SK-N-SH (cell line): ENCODE results near the gene TMEM254. TPM values are rescaled to one million over a fixed set of nuclear protein-coding genes. Genes with fewer than 3 reads are reported as not detected.

Experiments used
- CTCF ChIA-PET: fragments of 300-600, 350-600 bp; formaldehyde crosslinking; extraction: SDS; loops from one replicate; lab custom pipeline; 2021; lab: Yijun Ruan, JAX
- POLR2A ChIA-PET: fragments of 350-600 bp; sonication (Branson Sonifier 250); formaldehyde crosslinking; extraction: SDS; loops from one replicate; lab custom pipeline; 2020; ENCODE audit warnings: antibody characterized with exemption, inconsistent platforms; lab: Yijun Ruan, JAX
- DNase-seq: peaks from one replicate; pipeline ENCODE4 v3.0.0; 2012
- H2AFZ ChIP-seq: fragments of 200-600 bp; sonication (generic); 2 replicates; pipeline ENCODE4 v1.8.1; 2016; ENCODE audit warnings: antibody characterized with exemption, mild to moderate bottlenecking, low read depth
- H3F3A ChIP-seq: fragments of 200-600 bp; sonication (generic); replicated peaks from 2 replicates; pipeline ENCODE3; 2016; ENCODE audit warnings: antibody characterized with exemption, mild to moderate bottlenecking; ENCODE audit not compliant: insufficient read depth
- H3K27ac ChIP-seq, 2 experiments: fragments of 200-500 bp in 1 of 2; fragments of 200-600 bp in 1 of 2; sonication (Bioruptor generic) in 1 of 2; sonication (generic), shearing (Covaris generic) in 1 of 2; 2 replicates each; pipeline versions ENCODE4 v1.5.1 to v1.6.1; 2014 to 2016; ENCODE audit warnings: low read depth in 2 of 2, inconsistent platforms in 1 of 2, low read length in 1 of 2, mild to moderate bottlenecking in 1 of 2, mixed read lengths in 1 of 2
- H3K27me3 ChIP-seq: fragments of 200-600 bp; sonication (generic), shearing (Covaris generic); 2 replicates; pipeline ENCODE4 v1.6.1; 2016; ENCODE audit warnings: mixed run types; ENCODE audit not compliant: insufficient read depth
- H3K36me3 ChIP-seq, 2 experiments: fragments of 200-500 bp in 1 of 2; fragments of 200-600 bp in 1 of 2; sonication (Bioruptor generic) in 1 of 2; sonication (generic) in 1 of 2; replicated peaks in 1 of 2; 2 replicates each; pipeline versions ENCODE3 to v1.5.1; 2014 to 2016; ENCODE audit warnings: low read length in 1 of 2, mild to moderate bottlenecking in 1 of 2; ENCODE audit not compliant: insufficient read depth in 2 of 2, control insufficient read depth in 1 of 2
- H3K4me1 ChIP-seq, 2 experiments: fragments of 200-500 bp in 1 of 2; fragments of 200-600 bp in 1 of 2; sonication (Bioruptor generic) in 1 of 2; sonication (generic), shearing (Covaris generic) in 1 of 2; 2 replicates each; pipeline versions ENCODE4 v1.5.1 to v1.6.1; 2014 to 2016; ENCODE audit warnings: low read depth in 1 of 2, low read length in 1 of 2, mixed run types in 1 of 2; ENCODE audit not compliant: insufficient read depth in 2 of 2, control insufficient read depth in 1 of 2
- H3K4me2 ChIP-seq: fragments of 200-600 bp; sonication (generic), shearing (Covaris generic); 2 replicates; pipeline ENCODE4 v1.6.1; 2017; ENCODE audit warnings: mixed run types
- H3K4me3 ChIP-seq, 2 experiments: fragments of 200-500 bp in 1 of 2; fragments of 200-600 bp in 1 of 2; sonication (Bioruptor generic) in 1 of 2; sonication (generic), shearing (Covaris generic) in 1 of 2; 2 replicates each; pipeline versions ENCODE4 v1.5.1 to v1.8.1; 2014 to 2016; ENCODE audit warnings: low read depth in 2 of 2, inconsistent platforms in 1 of 2, low read length in 1 of 2, mild to moderate bottlenecking in 1 of 2, mixed read lengths in 1 of 2, moderate library complexity in 1 of 2
- H3K79me2 ChIP-seq: fragments of 200-600 bp; sonication (generic); 2 replicates; pipeline ENCODE4 v1.8.1; 2017; ENCODE audit warnings: mild to moderate bottlenecking; ENCODE audit not compliant: insufficient read depth
- H3K9ac ChIP-seq: fragments of 200-600 bp; sonication (generic); 2 replicates; pipeline ENCODE4 v1.6.1; 2017; ENCODE audit warnings: mixed run types
- H3K9me2 ChIP-seq: fragments of 200-600 bp; sonication (generic); 2 replicates; pipeline ENCODE4 v1.6.1; 2017; ENCODE audit warnings: mixed run types
- H3K9me3 ChIP-seq: fragments of 200-600 bp; sonication (generic); 2 replicates; pipeline ENCODE4 v1.6.1; 2017; ENCODE audit warnings: mixed run types, mild to moderate bottlenecking, moderate library complexity
- H4K20me1 ChIP-seq: fragments of 200-600 bp; sonication (generic); 2 replicates; pipeline ENCODE4 v1.6.1; 2017; ENCODE audit warnings: mild to moderate bottlenecking, mixed run types; ENCODE audit not compliant: insufficient read depth
- CHD2 ChIP-seq: fragments of 150-350 bp; IDR thresholded peaks from 2 replicates; pipeline ENCODE4 v1.6.1; 2018; ENCODE audit warnings: low read length; ENCODE audit not compliant: partially characterized antibody
- ELF1 ChIP-seq: IDR thresholded peaks from 2 replicates; pipeline ENCODE4 v1.4.0; 2012
- EP300 ChIP-seq, 2 experiments: IDR thresholded peaks; 2 replicates each; pipeline versions ENCODE4 v1.4.0 to v1.6.1; 2012; ENCODE audit warnings: borderline replicate concordance in 1 of 2, low read depth in 1 of 2, low read length in 1 of 2
- EZH2phosphoT487 ChIP-seq: fragments of 200-600 bp; sonication (generic); IDR thresholded peaks from 2 replicates; pipeline ENCODE4 v1.6.1; 2017; ENCODE audit warnings: low read depth, mixed run types, mild to moderate bottlenecking, antibody characterized with exemption, moderate library complexity, borderline replicate concordance
- FOSL2 ChIP-seq: IDR thresholded peaks from 2 replicates; pipeline ENCODE4 v1.4.0; 2012; ENCODE audit warnings: low read depth, mild to moderate bottlenecking, moderate library complexity, borderline replicate concordance
- FOXJ3 ChIP-seq: sonication (generic); formaldehyde crosslinking; IDR thresholded peaks from 2 replicates; pipeline ENCODE4 v1.5.1; 2020; ENCODE audit warnings: mild to moderate bottlenecking, missing genetic modification reagents
- FOXM1 ChIP-seq: IDR thresholded peaks from 2 replicates; pipeline ENCODE4 v1.4.0; 2012; ENCODE audit warnings: low read depth, mild to moderate bottlenecking
- GATA2 ChIP-seq: sonication (generic); formaldehyde crosslinking; IDR thresholded peaks from 2 replicates; pipeline ENCODE4 v1.5.0; 2020; ENCODE audit warnings: mild to moderate bottlenecking, missing genetic modification reagents
- JUND ChIP-seq: IDR thresholded peaks from 2 replicates; pipeline ENCODE4 v1.4.0; 2012
- MEF2A ChIP-seq: IDR thresholded peaks from 2 replicates; pipeline ENCODE4 v1.4.0; 2012; ENCODE audit warnings: low read depth, borderline replicate concordance
- NFIC ChIP-seq: IDR thresholded peaks from 2 replicates; pipeline ENCODE4 v1.4.0; 2012; ENCODE audit warnings: borderline replicate concordance
- RAD21 ChIP-seq: IDR thresholded peaks from 2 replicates; pipeline ENCODE4 v1.6.1; 2012; ENCODE audit warnings: mild to moderate bottlenecking, low read length
- RCOR1 ChIP-seq: fragments of 150-350 bp; IDR thresholded peaks from 2 replicates; pipeline ENCODE4 v1.6.1; 2017; ENCODE audit warnings: antibody characterized with exemption, low read length
- REST ChIP-seq: IDR thresholded peaks from 2 replicates; pipeline ENCODE4 v1.6.1; 2012; ENCODE audit warnings: mild to moderate bottlenecking, low read depth, low read length, moderate library complexity
- RFX5 ChIP-seq: IDR thresholded peaks from 2 replicates; pipeline ENCODE4 v1.6.1; 2012; ENCODE audit warnings: mild to moderate bottlenecking, improper control_type of control experiment, low read length
- SIN3A ChIP-seq: IDR thresholded peaks from 2 replicates; pipeline ENCODE4 v1.6.1; 2012; ENCODE audit warnings: low read depth, mild to moderate bottlenecking, low read length, moderate library complexity, borderline replicate concordance
- SMC3 ChIP-seq: IDR thresholded peaks from 2 replicates; pipeline ENCODE4 v1.6.1; 2012; ENCODE audit warnings: low read depth, low read length, improper control_type of control experiment
- TAF1 ChIP-seq: IDR thresholded peaks from 2 replicates; pipeline ENCODE4 v1.6.1; 2012; ENCODE audit warnings: low read depth, mild to moderate bottlenecking, low read length, moderate library complexity, borderline replicate concordance
- TCF12 ChIP-seq: IDR thresholded peaks from 2 replicates; pipeline ENCODE4 v1.4.0; 2012
- TEAD4 ChIP-seq: IDR thresholded peaks from 2 replicates; pipeline ENCODE4 v1.4.0; 2012; ENCODE audit warnings: mild to moderate bottlenecking, borderline replicate concordance; ENCODE audit not compliant: insufficient read depth
- USF1 ChIP-seq: IDR thresholded peaks from 2 replicates; pipeline ENCODE4 v1.4.0; 2012; ENCODE audit warnings: low read depth, borderline replicate concordance
- USF2 ChIP-seq: fragments of 150-350 bp; IDR thresholded peaks from 2 replicates; pipeline ENCODE4 v1.6.1; 2017; ENCODE audit warnings: antibody characterized with exemption, low read length, low read depth, borderline replicate concordance
- YY1 ChIP-seq: IDR thresholded peaks from 2 replicates; pipeline ENCODE4 v1.4.0; 2012; ENCODE audit warnings: low read depth, mild to moderate bottlenecking
- WGBS: methylation state at CpG from one replicate; pipeline ENCODE4 v1.1.6; 2017; ENCODE audit warnings: low lambda C conversion rate; 5-methylcytosine and 5-hydroxymethylcytosine counted together
- polyA plus RNA-seq, 3 experiments: library from polyadenylated mRNA; depleted of rRNA; stranded (reverse); fragments of >200 nt; gene quantifications; 2 replicates each; pipeline ENCODE4 v1.2.3, GENCODE V29; 2012

The TMEM254 gene
- polyA plus RNA-seq, 1 of the 3 experiments (the other 2 are of a cell fraction) = 20.5 TPM

GRCh38 chr10:80126876-80127275 lies 48.4 kb downstream of the TMEM254 start:
- 77% methylated on average over 2 of the region's 4 CpGs for WGBS

GRCh38 chr10:80131499-80131901 lies 53.0 kb downstream of the TMEM254 start:
- Histone ChIP-seq H3K27ac (no peak overlapping the region), H3K4me2 (no peak overlapping the region), H3K36me3 (no peaks in the 10 kb centered on the region), H3K9me2 (no peaks in the 10 kb centered on the region), H3K4me3 (no peak overlapping the region), H3K4me1 (no peaks in the 10 kb centered on the region; a peak in 1 of 4 replicates), H3K9me3 (no peaks in the 10 kb centered on the region), H2AFZ (no peak overlapping the region), H4K20me1 (no peaks in the 10 kb centered on the region), H3F3A (peaks cover 2% of the 10 kb centered on the region), H3K79me2 (no peaks in the 10 kb centered on the region), H3K9ac (no peak overlapping the region), H3K27me3 (peaks cover 23% of the 10 kb centered on the region; the same call in 1 of the 2 replicates)
- no peak for TF ChIP-seq USF2
- no peak for TF ChIP-seq JUND
- no peak for TF ChIP-seq RFX5
- TF ChIP-seq EZH2phosphoT487 = no peak
- no peak for TF ChIP-seq USF1
- no peak for TF ChIP-seq ELF1
- no peak for TF ChIP-seq RAD21
- TF ChIP-seq SMC3 = no peak
- no peak for TF ChIP-seq SIN3A
- no peak for TF ChIP-seq FOXM1
- ChIA-PET CTCF (interaction anchor here (1.1 to 2.9 kb wide), 2 partner anchors 9 to 12 kb away, joined by 4 to 16 read pairs; no protein-coding TSS in a partner anchor), POLR2A (no interaction called here)
- no peak for DNase-seq
- WGBS = 86% methylated on average over 6 of the region's 6 CpGs

More at GRCh38 chr10:80126876-80127275, 48.4 kb downstream of the TMEM254 start:
- TF ChIP-seq REST (no peak), TAF1 (no peak), SIN3A (no peak), YY1 (no peak), FOXJ3 (CRISPR knock-in tag) (no peak), TEAD4 (no peak), CHD2 (no peak), TCF12 (no peak), ELF1 (no peak), FOSL2 (no peak), GATA2 (no peak), FOXM1 (no peak), NFIC (no peak), RCOR1 (no peak), RAD21 (no peak), MEF2A (no peak), EP300 (IDR thresholded peaks at IDR 0.05; ENCODE audit: borderline replicate concordance in 1 of 2, low read depth in 1 of 2, low read length in 1 of 2) (no peak)
- ChIA-PET CTCF (no interaction called here), POLR2A (no interaction called here)
- Histone ChIP-seq H3K36me3 (no peaks in the 10 kb centered on the region), H3K9ac (no peak overlapping the region), H4K20me1 (no peaks in the 10 kb centered on the region), H3K79me2 (no peaks in the 10 kb centered on the region), H3K4me1 (no peaks in the 10 kb centered on the region), H3K9me3 (no peaks in the 10 kb centered on the region), H3K9me2 (no peaks in the 10 kb centered on the region), H3K4me2 (no peak overlapping the region), H3F3A (peaks cover 2% of the 10 kb centered on the region), H3K4me3 (no peak overlapping the region), H2AFZ (no peak overlapping the region), H3K27ac (no peak overlapping the region), H3K27me3 (peaks cover 5% of the 10 kb centered on the region; the same call in 1 of the 2 replicates)
- no peak for DNase-seq
